Gastroesophageal sphincter (tissue), 4 donors: ENCODE results near the gene MNAT1. TPM values are rescaled to one million over a fixed set of nuclear protein-coding genes. Genes with fewer than 3 reads are reported as not detected.

Source experiments
- ATAC-seq: fragments of 150-250 bp; one replicate; pipeline ENCODE4 v1.9.1; 2016; ENCODE audit warnings: mild to moderate bottlenecking, moderate library complexity
- H3K27ac ChIP-seq, 4 donors: fragments of 200-600 bp; sonication (generic) in 3 of 4; 1 replicate in 3 of 4; 2 replicates in 1 of 4; pipeline ENCODE4 v1.5.1; 2016 to 2019
- H3K27me3 ChIP-seq: fragments of 200-600 bp; sonication (generic); one replicate; pipeline ENCODE4 v1.5.1; 2019
- H3K36me3 ChIP-seq, 2 donors: fragments of 200-600 bp; sonication (generic); one replicate each; pipeline ENCODE4 v1.5.1; 2019; ENCODE audit warnings: control low read depth in 1 of 2
- H3K4me1 ChIP-seq, 3 donors: fragments of 200-600 bp; sonication (generic); 1 replicate in 2 of 3; 2 replicates in 1 of 3; pipeline ENCODE4 v1.5.1; 2016 to 2019; ENCODE audit warnings: control low read depth in 2 of 3
- H3K4me3 ChIP-seq, 2 donors: fragments of 200-600 bp; sonication (generic); one replicate each; pipeline ENCODE4 v1.5.1; 2019; ENCODE audit warnings: mild to moderate bottlenecking in 1 of 2, moderate library complexity in 1 of 2
- H3K9me3 ChIP-seq, 3 donors: fragments of 200-600 bp; sonication (generic); one replicate each; pipeline ENCODE4 v1.5.1; 2017 to 2019; ENCODE audit warnings: control low read depth in 2 of 3
- EP300 ChIP-seq: sonication (generic); formaldehyde crosslinking; IDR thresholded peaks from one replicate; pipeline ENCODE4 v1.6.1; 2017; ENCODE audit warnings: antibody characterized with exemption, mild to moderate bottlenecking
- POLR2A ChIP-seq, 2 donors: fragments of 450-650 bp; IDR thresholded peaks; one replicate each; pipeline ENCODE4 v1.6.1; 2017; ENCODE audit warnings: antibody characterized with exemption in 2 of 2, mild to moderate bottlenecking in 2 of 2, moderate library complexity in 1 of 2
- POLR2AphosphoS5 ChIP-seq: sonication (generic); formaldehyde crosslinking; IDR thresholded peaks from one replicate; pipeline ENCODE4 v1.6.1; 2017; ENCODE audit warnings: antibody characterized with exemption
- WGBS, 2 donors: methylation state at CpG; one replicate each; pipeline ENCODE4 v1.1.5; 2018; ENCODE audit warnings: low coverage in 1 of 2; 5-methylcytosine and 5-hydroxymethylcytosine counted together
- total RNA-seq, 4 donors: library from RNA; depleted of rRNA; stranded (reverse); fragments of >200 nt; gene quantifications; one replicate each; pipeline ENCODE4 v1.1.0, GENCODE V29; 2016
- TF ChIP-seq, protein P1 (sequence below), 4 experiments: fragments of 200-600 bp in 2 of 4; fragments of 450-650 bp in 2 of 4; sonication (generic) in 1 of 4; IDR thresholded peaks; one replicate each; pipeline ENCODE4 v1.5.1; 2017 to 2019; ENCODE audit warnings: antibody characterized with exemption in 4 of 4, mild to moderate bottlenecking in 2 of 4, moderate library complexity in 2 of 4

MNAT1 gene
- total RNA-seq, 4 donors from 2014 or later: 30.4 to 46.0 (median 42.8) TPM

DNA sequence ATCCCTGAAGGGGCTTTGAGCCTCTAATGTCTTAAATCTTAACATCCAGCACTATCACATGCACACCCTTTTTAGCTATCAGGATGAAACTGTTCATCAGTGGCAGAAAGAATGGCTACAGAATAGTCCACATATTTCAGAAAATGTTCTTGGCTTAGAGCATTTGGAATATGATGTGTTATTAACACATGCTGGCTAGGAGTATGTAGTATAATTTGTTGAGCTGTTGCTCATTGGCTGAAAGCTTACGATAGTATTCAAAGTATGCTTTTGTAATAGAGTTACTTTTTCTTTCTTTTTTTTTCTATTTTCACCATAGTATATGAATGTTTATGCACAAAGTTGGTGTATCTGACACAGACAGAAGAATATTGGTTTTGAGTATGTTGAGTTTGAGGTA lies 55.1 kb downstream of the MNAT1 start:
- Histone ChIP-seq H3K27me3 (no peaks in the 10 kb centered on the region), H3K9me3 (peaks cover 0 to 7% (median 0%) of the 10 kb centered on the region in 3 donors), H3K27ac (no peak overlapping the region), H3K4me3 (no peak overlapping the region), H3K4me1 (peaks cover 0 to 11% (median 0%) of the 10 kb centered on the region in 3 donors), H3K36me3 (peaks cover 0 to 17% of the 10 kb centered on the region in 2 donors)
- 88 to 95% methylated on average over 1 of the region's 1 CpG for WGBS, 2 donors
- TF ChIP-seq EP300: no peak
- TF ChIP-seq POLR2AphosphoS5: no peak
- TF ChIP-seq, protein P1, sequence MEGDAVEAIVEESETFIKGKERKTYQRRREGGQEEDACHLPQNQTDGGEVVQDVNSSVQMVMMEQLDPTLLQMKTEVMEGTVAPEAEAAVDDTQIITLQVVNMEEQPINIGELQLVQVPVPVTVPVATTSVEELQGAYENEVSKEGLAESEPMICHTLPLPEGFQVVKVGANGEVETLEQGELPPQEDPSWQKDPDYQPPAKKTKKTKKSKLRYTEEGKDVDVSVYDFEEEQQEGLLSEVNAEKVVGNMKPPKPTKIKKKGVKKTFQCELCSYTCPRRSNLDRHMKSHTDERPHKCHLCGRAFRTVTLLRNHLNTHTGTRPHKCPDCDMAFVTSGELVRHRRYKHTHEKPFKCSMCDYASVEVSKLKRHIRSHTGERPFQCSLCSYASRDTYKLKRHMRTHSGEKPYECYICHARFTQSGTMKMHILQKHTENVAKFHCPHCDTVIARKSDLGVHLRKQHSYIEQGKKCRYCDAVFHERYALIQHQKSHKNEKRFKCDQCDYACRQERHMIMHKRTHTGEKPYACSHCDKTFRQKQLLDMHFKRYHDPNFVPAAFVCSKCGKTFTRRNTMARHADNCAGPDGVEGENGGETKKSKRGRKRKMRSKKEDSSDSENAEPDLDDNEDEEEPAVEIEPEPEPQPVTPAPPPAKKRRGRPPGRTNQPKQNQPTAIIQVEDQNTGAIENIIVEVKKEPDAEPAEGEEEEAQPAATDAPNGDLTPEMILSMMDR (IDR thresholded peaks at IDR 0.05): no peak
- no peak for TF ChIP-seq POLR2A (IDR thresholded peaks at IDR 0.05)
- ATAC-seq: no peak

GRCh38 chr14:60790850-60791249 lies 56.3 kb downstream of the MNAT1 start:
- no peak for ATAC-seq
- no peak overlapping the region for H3K4me3 ChIP-seq
- no peaks in the 10 kb centered on the region for H3K27me3 ChIP-seq
- peaks cover 0 to 7% (median 0%) of the 10 kb centered on the region in 3 donors for H3K9me3 ChIP-seq
- no peak overlapping the region for H3K27ac ChIP-seq
- H3K4me1 ChIP-seq: peaks cover 0 to 11% (median 0%) of the 10 kb centered on the region in 3 donors
- 71 to 92% methylated on average over 1 of the region's 1 CpG for WGBS, 2 donors
- TF ChIP-seq EP300: no peak
- TF ChIP-seq POLR2A (IDR thresholded peaks at IDR 0.05): no peak
- no peak for TF ChIP-seq POLR2AphosphoS5
- TF ChIP-seq, protein P1 (IDR thresholded peaks at IDR 0.05): no peak
- peaks cover 0 to 17% of the 10 kb centered on the region in 2 donors for H3K36me3 ChIP-seq

GRCh38 chr14:60796434-60796833 lies 61.9 kb downstream of the MNAT1 start:
- no peak overlapping the region for H3K4me3 ChIP-seq
- no peaks in the 10 kb centered on the region for H3K4me1 ChIP-seq
- peaks cover 0 to 21% of the 10 kb centered on the region in 2 donors for H3K36me3 ChIP-seq
- peaks cover 0 to 7% (median 0%) of the 10 kb centered on the region in 3 donors for H3K9me3 ChIP-seq
- H3K27me3 ChIP-seq: no peaks in the 10 kb centered on the region
- H3K27ac ChIP-seq: no peak overlapping the region
- no peak for ATAC-seq
- TF ChIP-seq POLR2A (IDR thresholded peaks at IDR 0.05): no peak
- TF ChIP-seq, protein P1 (IDR thresholded peaks at IDR 0.05): no peak
- no peak for TF ChIP-seq EP300
- TF ChIP-seq POLR2AphosphoS5: no peak

DNA sequence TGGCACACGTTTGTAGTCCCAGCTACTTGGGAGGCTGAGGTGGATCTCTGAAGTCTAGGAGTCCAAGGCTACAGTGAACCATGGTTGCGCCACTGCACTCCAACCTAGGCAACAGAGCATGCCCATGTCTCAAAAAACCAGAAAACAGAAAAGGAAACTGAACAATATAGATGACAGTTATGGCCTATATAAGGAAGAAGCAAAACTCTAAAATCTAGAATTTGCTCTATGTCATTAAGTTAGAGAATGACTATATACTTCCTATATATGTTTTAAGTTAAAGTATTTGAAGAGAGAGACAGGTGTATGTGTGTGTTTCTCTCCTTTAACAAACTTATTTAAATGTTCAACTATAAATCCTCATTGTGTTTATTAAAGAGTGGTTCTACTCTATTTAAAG lies 65.8 kb downstream of the MNAT1 start:
- H3K9me3 ChIP-seq: no peaks in the 10 kb centered on the region
- no peaks in the 10 kb centered on the region for H3K27me3 ChIP-seq
- TF ChIP-seq EP300: no peak
- no peak for TF ChIP-seq POLR2A (IDR thresholded peaks at IDR 0.05)
- TF ChIP-seq POLR2AphosphoS5: no peak
- TF ChIP-seq, protein P1 (IDR thresholded peaks at IDR 0.05): no peak
- WGBS, 2 donors: 100% methylated on average over 1 to 2 of the region's 2 CpGs
- no peak for ATAC-seq
- H3K4me1 ChIP-seq: no peaks in the 10 kb centered on the region
- no peak overlapping the region for H3K4me3 ChIP-seq
- peaks cover 0 to 14% of the 10 kb centered on the region in 2 donors for H3K36me3 ChIP-seq
- no peak overlapping the region for H3K27ac ChIP-seq

DNA sequence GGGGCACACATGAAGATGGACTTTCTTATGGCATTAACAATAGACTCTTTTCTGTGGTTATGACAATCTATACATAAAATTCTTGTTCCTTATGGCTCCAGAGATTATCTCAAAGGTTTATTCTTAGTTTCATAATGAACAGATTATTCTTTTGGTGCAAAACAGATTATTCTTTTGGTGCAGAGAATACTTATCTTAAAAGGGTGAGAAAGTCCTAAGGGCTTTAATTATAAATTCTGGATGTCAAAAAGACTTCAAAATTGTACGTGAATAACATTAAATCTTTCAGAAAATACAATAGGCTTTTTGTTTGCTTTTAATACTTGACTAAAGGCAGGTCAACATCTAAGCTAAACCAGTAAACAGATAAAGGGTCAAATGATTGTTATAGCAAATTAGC lies 69.3 kb downstream of the MNAT1 start:
- Histone ChIP-seq H3K4me1 (no peaks in the 10 kb centered on the region), H3K36me3 (peaks cover 0 to 6% of the 10 kb centered on the region in 2 donors), H3K27me3 (no peaks in the 10 kb centered on the region), H3K27ac (no peak overlapping the region), H3K9me3 (no peaks in the 10 kb centered on the region), H3K4me3 (no peak overlapping the region)
- WGBS, 2 donors: 71 to 86% methylated on average over 1 of the region's 1 CpG
- TF ChIP-seq, protein P1 (IDR thresholded peaks at IDR 0.05): no peak
- no peak for TF ChIP-seq POLR2AphosphoS5
- no peak for TF ChIP-seq EP300
- no peak for TF ChIP-seq POLR2A (IDR thresholded peaks at IDR 0.05)
- ATAC-seq: no peak
